ENCODE measurements around the gene GJD4. TPM values are rescaled to one million over a fixed set of nuclear protein-coding genes. Genes with fewer than 3 reads are reported as not detected.

The GJD4 gene
- not detected in 2 replicates for total RNA-seq

DNA sequence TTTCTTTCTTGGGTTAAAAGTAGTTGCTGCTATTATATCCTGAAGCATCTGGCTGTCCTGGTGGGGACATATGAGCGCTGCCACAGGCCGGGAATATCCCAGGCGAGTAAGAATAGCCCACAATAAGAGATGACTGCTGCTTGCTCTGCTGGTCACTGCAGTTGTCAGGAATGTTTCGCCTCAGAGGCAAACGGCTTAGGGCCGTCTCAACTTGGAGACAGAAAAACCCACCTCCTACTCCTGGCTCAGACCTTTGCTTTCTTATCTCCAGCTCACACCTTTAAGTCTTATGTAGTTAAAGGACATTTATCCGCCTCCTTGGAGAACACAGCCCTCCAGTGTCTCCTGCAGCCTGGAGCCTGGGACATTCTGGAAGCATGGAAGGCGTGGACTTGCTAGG is at the start of gene GJD4:
GJD4 (plus strand) TSS at position 151 of the 400 bp plus-strand sequence; CDS start at position 378, 227 bp downstream.

GRCh38 chr10:35642035-35642792 is 37.1 kb downstream of the GJD4 start, which contains the start of gene FZD8:
FZD8 (minus strand) TSS chr10:35642296; CDS start chr10:35641429, 867 bp downstream.

Other genes with a start within 250 kb of the GJD4 start
- 2.4 TPM in 2 replicates for gene FZD8, start 37.0 kb downstream of the GJD4 start, total RNA-seq

All from cardiac ventricle fibroblast (primary cell).